A549 (cell line): Measurements from ENCODE around the gene DIO1. TPM values are rescaled to one million over a fixed set of nuclear protein-coding genes. Genes with fewer than 3 reads are reported as not detected.

Experiments
- ATAC-seq, 2 experiments: fragments of 200-7000 bp in 1 of 2; fragments of >200 bp in 1 of 2; cut with Nextera tagmentation in 1 of 2; cut with Tn5 transposase in 1 of 2; 3 replicates each; pipeline versions ENCODE4 v1.8.0 to v1.9.1; 2018 to 2020; ENCODE audit warnings: mild to moderate bottlenecking in 1 of 2, moderate library complexity in 1 of 2
- CTCF ChIA-PET: fragments of 300-600 bp; sonication (Branson Sonifier 250); formaldehyde crosslinking; extraction: SDS; loops from one replicate; lab custom pipeline; 2021; ENCODE audit warnings: antibody characterized with exemption, inconsistent platforms; lab: Yijun Ruan, JAX
- POLR2A ChIA-PET: fragments of 350-600 bp; formaldehyde crosslinking; extraction: SDS; loops from one replicate; lab custom pipeline; 2021; ENCODE audit warnings: antibody characterized with exemption, inconsistent platforms; lab: Yijun Ruan, JAX
- DNase-seq, 2 experiments: peaks; one replicate each; pipeline versions ENCODE4 v3.0.0 to v3.0.0-alpha.2; 2011 to 2016; ENCODE audit warnings: low read depth in 1 of 2, low spot score in 1 of 2
- FAIRE-seq: peaks from 2 replicates; lab custom pipeline; 2011; peaks lifted over from hg19 to GRCh38; lab: Jason Lieb, UNC
- H3K27ac ChIP-seq, 2 experiments: fragments of >200 bp; sonication (Bioruptor Twin); formaldehyde crosslinking; 3 replicates each; pipeline ENCODE4 v1.5.1; 2016 to 2017
- H3K4me1 ChIP-seq: fragments of >200 bp; sonication (Bioruptor Twin); formaldehyde crosslinking; 3 replicates; pipeline ENCODE4 v1.6.1; 2016
- H3K4me2 ChIP-seq: fragments of >200 bp; sonication (Bioruptor Twin); formaldehyde crosslinking; 3 replicates; pipeline ENCODE4 v1.6.1; 2016
- H3K4me3 ChIP-seq: fragments of >200 bp; sonication (Bioruptor Twin); formaldehyde crosslinking; 3 replicates; pipeline ENCODE4 v1.5.1; 2016
- H3K9me3 ChIP-seq: fragments of >200 bp; sonication (Bioruptor Twin); formaldehyde crosslinking; 3 replicates; pipeline ENCODE4 v1.6.1; 2016
- CBX8 ChIP-seq: fragments of 200-600 bp; sonication (generic); IDR thresholded peaks from 2 replicates; pipeline ENCODE4 v1.6.1; 2016
- CEBPB ChIP-seq, 2 experiments: fragments of >200 bp in 1 of 2; sonication (Bioruptor Twin) in 1 of 2; formaldehyde crosslinking in 1 of 2; IDR thresholded peaks; 2 replicates each; pipeline ENCODE4 v1.6.1; 2012 to 2016
- CHD4 ChIP-seq: fragments of 200-600 bp; sonication (generic); IDR thresholded peaks from 2 replicates; pipeline ENCODE4 v1.6.1; 2016; ENCODE audit warnings: antibody characterized with exemption, mild to moderate bottlenecking, borderline replicate concordance
- EHF ChIP-seq: fragments of 250-450 bp; sonication (Bioruptor Pico); IDR thresholded peaks from 2 replicates; pipeline ENCODE4 v1.5.0; 2020; ENCODE audit warnings: mild to moderate bottlenecking
- EHMT2 ChIP-seq: fragments of 200-600 bp; sonication (generic); IDR thresholded peaks from 2 replicates; pipeline ENCODE4 v1.6.1; 2016; ENCODE audit warnings: antibody characterized with exemption, low read depth, mild to moderate bottlenecking, moderate library complexity
- EP300 ChIP-seq, 2 experiments: fragments of >200 bp; sonication (Bioruptor Twin); formaldehyde crosslinking; IDR thresholded peaks; 2 replicates in 1 of 2; 3 replicates in 1 of 2; pipeline ENCODE4 v1.6.1; 2016 to 2017
- FOSB ChIP-seq: fragments of 250-450 bp; sonication (Bioruptor Pico); IDR thresholded peaks from 2 replicates; pipeline ENCODE4 v1.5.0; 2020; ENCODE audit warnings: mild to moderate bottlenecking, moderate library complexity
- FOSL2 ChIP-seq, 2 experiments: fragments of 450-650 bp in 1 of 2; fragments of >200 bp in 1 of 2; sonication (Bioruptor Twin) in 1 of 2; formaldehyde crosslinking; IDR thresholded peaks; 2 replicates each; pipeline versions ENCODE4 v1.5.0 to v1.6.1; 2016 to 2020; ENCODE audit warnings: mild to moderate bottlenecking in 1 of 2, moderate library complexity in 1 of 2
- HDAC2 ChIP-seq: fragments of 200-600 bp; sonication (generic); IDR thresholded peaks from 2 replicates; pipeline ENCODE4 v1.6.1; 2016
- JUN ChIP-seq, 2 experiments: fragments of >200 bp; sonication (Bioruptor Twin); formaldehyde crosslinking; IDR thresholded peaks; 2 replicates in 1 of 2; 3 replicates in 1 of 2; pipeline ENCODE4 v1.6.1; 2016 to 2017
- JUNB ChIP-seq: fragments of >200 bp; sonication (Bioruptor Twin); formaldehyde crosslinking; IDR thresholded peaks from 2 replicates; pipeline ENCODE4 v1.6.1; 2016
- KDM5A ChIP-seq: fragments of 200-600 bp; sonication (generic); IDR thresholded peaks from 2 replicates; pipeline ENCODE4 v1.6.1; 2016; ENCODE audit warnings: antibody characterized with exemption, mild to moderate bottlenecking
- MAX ChIP-seq: IDR thresholded peaks from 2 replicates; pipeline ENCODE4 v1.6.1; 2012
- NFE2L2 ChIP-seq: fragments of 150-350 bp; conservative IDR thresholded peaks from 2 replicates; pipeline ENCODE4 v1.6.1; 2014; ENCODE audit warnings: low read length
- NPAS2 ChIP-seq: fragments of 250-450 bp; sonication (Bioruptor Pico); IDR thresholded peaks from 2 replicates; pipeline ENCODE4 v1.8.0; 2022; ENCODE audit warnings: mild to moderate bottlenecking, moderate library complexity, borderline replicate concordance
- PHF8 ChIP-seq: fragments of 200-600 bp; sonication (generic); IDR thresholded peaks from 2 replicates; pipeline ENCODE4 v1.6.1; 2016; ENCODE audit warnings: low read depth, mild to moderate bottlenecking, antibody characterized with exemption, moderate library complexity, borderline replicate concordance
- POLR2A ChIP-seq: IDR thresholded peaks from 2 replicates; pipeline ENCODE4 v1.6.1; 2012; ENCODE audit warnings: mild to moderate bottlenecking, low read length
- RNF2 ChIP-seq: fragments of 200-600 bp; sonication (generic); IDR thresholded peaks from 2 replicates; pipeline ENCODE4 v1.6.1; 2016; ENCODE audit warnings: low read depth, mild to moderate bottlenecking, antibody characterized with exemption, moderate library complexity, borderline replicate concordance
- TFCP2L1 ChIP-seq: fragments of 250-450 bp; sonication (Bioruptor Pico); IDR thresholded peaks from 2 replicates; pipeline ENCODE4 v1.5.0; 2021; ENCODE audit warnings: mild to moderate bottlenecking
- TP53 ChIP-seq: fragments of 250-450 bp; sonication (Bioruptor Pico); IDR thresholded peaks from 2 replicates; pipeline ENCODE4 v1.5.0; 2021; ENCODE audit warnings: mild to moderate bottlenecking, moderate library complexity
- USF2 ChIP-seq: fragments of 450-650 bp; IDR thresholded peaks from 2 replicates; pipeline ENCODE4 v1.6.1; 2014; ENCODE audit warnings: antibody characterized with exemption
- ZFP36 ChIP-seq: fragments of 450-650 bp; IDR thresholded peaks from 2 replicates; pipeline ENCODE4 v1.6.1; 2014; ENCODE audit warnings: borderline replicate concordance; ENCODE audit not compliant: partially characterized antibody
- ZNF302 ChIP-seq: fragments of 250-450 bp; sonication (Bioruptor Pico); IDR thresholded peaks from 2 replicates; pipeline ENCODE4 v1.9.0; 2021; ENCODE audit warnings: inconsistent platforms, mild to moderate bottlenecking, moderate library complexity
- ZSCAN20 ChIP-seq: fragments of 250-450 bp; sonication (Bioruptor Pico); IDR thresholded peaks from 2 replicates; pipeline ENCODE4 v1.8.0; 2022; ENCODE audit warnings: mild to moderate bottlenecking, moderate library complexity
- WGBS: methylation state at CpG from one replicate; pipeline ENCODE4 v1.1.6; 2017; ENCODE audit errors: missing lambda C conversion rate; 5-methylcytosine and 5-hydroxymethylcytosine counted together
- polyA plus RNA-seq, 4 experiments: library from polyadenylated mRNA; depleted of rRNA in 3 of 4; stranded (reverse); fragments of >200 nt; fragmentation: RNase III in 1 of 4; extraction: RNeasy Plus Mini Kit Qiagen cat#74134 plus additional on column Dnase treatment in 1 of 4; gene quantifications; 2 replicates in 3 of 4; 3 replicates in 1 of 4; pipeline ENCODE4 v1.2.3, GENCODE V29; 2011 to 2017
- TF ChIP-seq, protein P1 (sequence below): fragments of 250-450 bp; sonication (Bioruptor Pico); IDR thresholded peaks from 2 replicates; pipeline ENCODE4 v1.5.0; 2021; ENCODE audit warnings: mild to moderate bottlenecking, moderate library complexity, borderline replicate concordance
- TF ChIP-seq, protein P2 (sequence below): fragments of >200 bp; sonication (Bioruptor Twin); formaldehyde crosslinking; IDR thresholded peaks from 3 replicates; pipeline ENCODE4 v1.6.1; 2016

DIO1 gene
- polyA plus RNA-seq, 2 of the 4 experiments (the other 2 are of a cell fraction): 0.13 TPM; not detected in 1

GRCh38 chr1:53944469-53945182 is 50.6 kb downstream of the DIO1 start:
- 75% methylated on average over 20 of the region's 20 CpGs for WGBS
- FAIRE-seq: no peak

GRCh38 chr1:53945183-53945432 is 51.1 kb downstream of the DIO1 start:
- Histone ChIP-seq H3K9me3 (no peaks in the 10 kb centered on the region), H3K27ac (peak overlapping the region; percentile 93 to 96), H3K4me3 (peak overlapping the region; percentile 72), H3K4me2 (peak overlapping the region; percentile 72), H3K4me1 (peaks cover 9% of the 10 kb centered on the region; the same call in 2 of the 3 replicates)
- ChIA-PET CTCF (interaction anchor here (1.4 to 3.0 kb wide), 4 partner anchors 14 to 84 kb away, joined by 3 to 9 read pairs (median 4); no protein-coding TSS in a partner anchor), POLR2A (interaction anchor here (0.8 to 1.6 kb wide), 7 partner anchors 9 to 85 kb away, joined by 3 to 17 read pairs (median 5); partner anchors contain the start of gene YIPF1)
- DNase-seq: no peak
- 1% methylated on average over 14 of the region's 16 CpGs for WGBS
- FAIRE-seq: no peak
- TF ChIP-seq RNF2 (no peak), NFE2L2 (no peak), ZFP36 (no peak), TP53 (CRISPR knock-in tag) (no peak), JUNB (no peak), TFCP2L1 (no peak), CHD4 (no peak), ZSCAN20 (CRISPR knock-in tag) (no peak), USF2 (no peak), HDAC2 (no peak), KDM5A (no peak), EHF (no peak), FOSL2 (IDR thresholded peaks at IDR 0.05) (no peak), FOSL2 (CRISPR knock-in tag; IDR thresholded peaks at IDR 0.05) (no peak), MAX (no peak), CBX8 (no peak), FOSB (CRISPR knock-in tag) (no peak)
- TF ChIP-seq, protein P1, sequence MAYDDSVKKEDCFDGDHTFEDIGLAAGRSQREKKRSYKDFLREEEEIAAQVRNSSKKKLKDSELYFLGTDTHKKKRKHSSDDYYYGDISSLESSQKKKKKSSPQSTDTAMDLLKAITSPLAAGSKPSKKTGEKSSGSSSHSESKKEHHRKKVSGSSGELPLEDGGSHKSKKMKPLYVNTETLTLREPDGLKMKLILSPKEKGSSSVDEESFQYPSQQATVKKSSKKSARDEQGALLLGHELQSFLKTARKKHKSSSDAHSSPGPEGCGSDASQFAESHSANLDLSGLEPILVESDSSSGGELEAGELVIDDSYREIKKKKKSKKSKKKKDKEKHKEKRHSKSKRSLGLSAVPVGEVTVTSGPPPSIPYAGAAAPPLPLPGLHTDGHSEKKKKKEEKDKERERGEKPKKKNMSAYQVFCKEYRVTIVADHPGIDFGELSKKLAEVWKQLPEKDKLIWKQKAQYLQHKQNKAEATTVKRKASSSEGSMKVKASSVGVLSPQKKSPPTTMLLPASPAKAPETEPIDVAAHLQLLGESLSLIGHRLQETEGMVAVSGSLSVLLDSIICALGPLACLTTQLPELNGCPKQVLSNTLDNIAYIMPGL (CRISPR knock-in tag): no peak
- no peak for ATAC-seq

More at GRCh38 chr1:53944469-53945182, 50.6 kb downstream of the DIO1 start:
- DNase-seq: no peak
- CTCF ChIA-PET: interaction anchor here (1.4 to 3.0 kb wide), 4 partner anchors 13 to 84 kb away, joined by 3 to 9 read pairs (median 4); no protein-coding TSS in a partner anchor
- POLR2A ChIA-PET: interaction anchor here (1.0 to 1.2 kb wide), 2 partner anchors 8 to 10 kb away, joined by 3 to 6 read pairs; no protein-coding TSS in a partner anchor
- Histone ChIP-seq H3K27ac (peak overlapping the region; percentile 93 to 96), H3K9me3 (no peaks in the 10 kb centered on the region), H3K4me2 (peak overlapping the region; percentile 72), H3K4me1 (peaks cover 9% of the 10 kb centered on the region; the same call in 2 of the 3 replicates), H3K4me3 (peak overlapping the region; percentile 72)
- peak in 1 of 2 experiments; percentile 2; a peak in 3 of 6 replicates for ATAC-seq
- TF ChIP-seq CEBPB (IDR thresholded peaks at IDR 0.05): no peak

GRCh38 chr1:53945433-53946251 is 51.7 kb downstream of the DIO1 start, which contains the start of gene IFT25:
Gene IFT25, minus strand, starts transcription at chr1:53945699. Its CDS starts 5,617 bp downstream, at chr1:53940082.
- Histone ChIP-seq H3K9me3 (no peaks in the 10 kb centered on the region), H3K4me2 (peak within 1 kb of the TSS; percentile 95), H3K27ac (peak within 1 kb of the TSS; percentile 93 to 96), H3K4me3 (peak within 1 kb of the TSS; percentile 72), H3K4me1 (peaks cover 9% of the 10 kb centered on the region; the same call in 2 of the 3 replicates)
- TF ChIP-seq JUN (IDR thresholded peaks at IDR 0.05) (peak in 1 of 2 experiments; percentile 44; a peak in 1 of 5 replicates), ZSCAN20 (CRISPR knock-in tag) (no peak), CHD4 (no peak), NPAS2 (CRISPR knock-in tag) (no peak), EHMT2 (no peak), PHF8 (peak; percentile 49; the same call in 1 of the 2 replicates), ZFP36 (no peak), POLR2A (peak; percentile 68), ZNF302 (CRISPR knock-in tag) (no peak), EP300 (IDR thresholded peaks at IDR 0.05) (no peak)
- TF ChIP-seq, protein P2, sequence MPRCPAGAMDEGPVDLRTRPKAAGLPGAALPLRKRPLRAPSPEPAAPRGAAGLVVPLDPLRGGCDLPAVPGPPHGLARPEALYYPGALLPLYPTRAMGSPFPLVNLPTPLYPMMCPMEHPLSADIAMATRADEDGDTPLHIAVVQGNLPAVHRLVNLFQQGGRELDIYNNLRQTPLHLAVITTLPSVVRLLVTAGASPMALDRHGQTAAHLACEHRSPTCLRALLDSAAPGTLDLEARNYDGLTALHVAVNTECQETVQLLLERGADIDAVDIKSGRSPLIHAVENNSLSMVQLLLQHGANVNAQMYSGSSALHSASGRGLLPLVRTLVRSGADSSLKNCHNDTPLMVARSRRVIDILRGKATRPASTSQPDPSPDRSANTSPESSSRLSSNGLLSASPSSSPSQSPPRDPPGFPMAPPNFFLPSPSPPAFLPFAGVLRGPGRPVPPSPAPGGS: peak; percentile 30; the same call in 1 of the 3 replicates
- FAIRE-seq (no peak), DNase-seq (peak; percentile 49 to 94), ATAC-seq (peak; percentile 77 to 91)
- CTCF ChIA-PET: interaction anchor here (0.5 to 3.0 kb wide), 6 partner anchors 14 to 726 kb away, joined by 3 to 9 read pairs (median 4); no protein-coding TSS in a partner anchor
- POLR2A ChIA-PET: interaction anchor here (0.8 to 1.6 kb wide), 7 partner anchors 9 to 85 kb away, joined by 3 to 17 read pairs (median 5); partner anchors contain the start of gene YIPF1
- WGBS: 0% methylated on average over 10 of the region's 90 CpGs
